GM10248 (cell line): ENCODE results near the gene ADSL.

Source experiments
- CTCF ChIA-PET: fragments of 300-600 bp; sonication (Branson Sonifier 250); formaldehyde crosslinking; extraction: SDS; loops from one replicate; lab custom pipeline; 2021; ENCODE audit warnings: antibody characterized with exemption; lab: Yijun Ruan, JAX
- POLR2A ChIA-PET: fragments of 350-650 bp; sonication (Branson Sonifier 250); formaldehyde crosslinking; extraction: SDS; loops from one replicate; lab custom pipeline; 2020; ENCODE audit warnings: antibody characterized with exemption; lab: Yijun Ruan, JAX
- DNase-seq: peaks from one replicate; pipeline ENCODE4 v3.0.0; 2012; ENCODE audit errors: extremely low spot score
- TF ChIP-seq, protein P1 (sequence below): IDR thresholded peaks from 2 replicates; pipeline ENCODE4 v1.5.1; 2012; ENCODE audit warnings: mild to moderate bottlenecking, low read depth; ENCODE audit errors: extremely low read depth, missing control alignments, control extremely low read depth

ADSL gene

DNA sequence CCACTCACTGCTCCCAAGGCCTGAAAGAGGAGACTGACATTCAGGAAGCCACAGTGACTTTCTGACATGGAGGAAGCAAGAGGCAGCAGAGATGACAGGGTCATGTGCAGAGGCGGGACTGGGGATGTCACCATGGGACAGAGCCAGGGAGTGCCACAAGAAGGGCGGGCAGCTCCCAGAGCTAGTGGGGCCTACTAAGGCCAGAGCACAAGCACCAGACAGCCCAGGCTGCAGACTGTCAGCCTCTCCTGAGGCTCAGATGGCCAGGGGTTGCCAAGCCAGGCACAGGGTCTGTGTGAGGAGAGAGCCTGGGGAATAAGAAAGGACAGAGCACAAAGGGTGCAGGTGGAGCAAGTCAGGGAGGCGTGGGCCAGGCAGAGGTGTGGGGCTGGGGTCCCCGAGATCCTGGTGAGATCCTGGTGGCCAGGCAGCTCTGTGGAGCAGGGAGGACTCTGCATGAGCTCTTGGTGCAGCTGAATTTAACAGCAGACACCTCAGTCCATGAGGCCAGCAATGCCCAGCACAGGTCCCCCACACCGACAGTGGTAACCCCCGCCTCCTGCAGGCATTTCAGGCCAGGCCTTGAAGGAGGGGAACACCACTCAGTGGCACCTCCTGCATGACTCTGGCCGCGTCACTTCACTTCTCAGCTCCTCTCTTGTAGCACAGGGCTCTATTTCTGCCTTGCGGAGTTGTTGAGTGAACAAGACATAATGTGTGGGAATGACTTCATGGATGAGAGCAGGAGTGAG, 76.4 kb downstream of the ADSL start:
- TF ChIP-seq, protein P1, sequence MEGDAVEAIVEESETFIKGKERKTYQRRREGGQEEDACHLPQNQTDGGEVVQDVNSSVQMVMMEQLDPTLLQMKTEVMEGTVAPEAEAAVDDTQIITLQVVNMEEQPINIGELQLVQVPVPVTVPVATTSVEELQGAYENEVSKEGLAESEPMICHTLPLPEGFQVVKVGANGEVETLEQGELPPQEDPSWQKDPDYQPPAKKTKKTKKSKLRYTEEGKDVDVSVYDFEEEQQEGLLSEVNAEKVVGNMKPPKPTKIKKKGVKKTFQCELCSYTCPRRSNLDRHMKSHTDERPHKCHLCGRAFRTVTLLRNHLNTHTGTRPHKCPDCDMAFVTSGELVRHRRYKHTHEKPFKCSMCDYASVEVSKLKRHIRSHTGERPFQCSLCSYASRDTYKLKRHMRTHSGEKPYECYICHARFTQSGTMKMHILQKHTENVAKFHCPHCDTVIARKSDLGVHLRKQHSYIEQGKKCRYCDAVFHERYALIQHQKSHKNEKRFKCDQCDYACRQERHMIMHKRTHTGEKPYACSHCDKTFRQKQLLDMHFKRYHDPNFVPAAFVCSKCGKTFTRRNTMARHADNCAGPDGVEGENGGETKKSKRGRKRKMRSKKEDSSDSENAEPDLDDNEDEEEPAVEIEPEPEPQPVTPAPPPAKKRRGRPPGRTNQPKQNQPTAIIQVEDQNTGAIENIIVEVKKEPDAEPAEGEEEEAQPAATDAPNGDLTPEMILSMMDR: no peak
- no peak for DNase-seq
- POLR2A ChIA-PET: no interaction called here
- CTCF ChIA-PET: interaction anchor here (1.2 kb wide), 1 partner anchor 14 kb away, joined by 5 read pairs; no protein-coding TSS in a partner anchor

DNA sequence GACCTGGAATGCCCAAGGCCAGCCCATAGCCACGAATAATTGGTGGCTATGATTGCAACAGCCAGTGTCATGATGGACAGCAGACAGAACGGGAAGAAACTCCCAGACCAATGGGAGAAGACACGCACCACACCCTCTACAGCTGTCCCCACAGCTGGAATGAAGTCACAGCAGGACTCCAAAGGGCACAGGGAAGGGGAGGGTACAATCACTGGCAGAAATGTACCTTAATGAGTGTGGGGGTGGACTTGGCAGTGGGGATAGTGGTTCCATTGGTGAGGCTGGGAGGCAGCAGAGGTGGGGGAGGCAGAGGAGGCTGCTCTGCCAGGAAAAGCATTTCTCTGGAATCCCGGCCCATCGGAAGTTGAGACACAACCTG, 77.0 kb downstream of the ADSL start:
- DNase-seq: no peak
- TF ChIP-seq, protein P1: no peak
- ChIA-PET CTCF (interaction anchor here (1.2 to 3.1 kb wide), 2 partner anchors 8 to 13 kb away, joined by 5 to 11 read pairs; no protein-coding TSS in a partner anchor), POLR2A (no interaction called here)

DNA sequence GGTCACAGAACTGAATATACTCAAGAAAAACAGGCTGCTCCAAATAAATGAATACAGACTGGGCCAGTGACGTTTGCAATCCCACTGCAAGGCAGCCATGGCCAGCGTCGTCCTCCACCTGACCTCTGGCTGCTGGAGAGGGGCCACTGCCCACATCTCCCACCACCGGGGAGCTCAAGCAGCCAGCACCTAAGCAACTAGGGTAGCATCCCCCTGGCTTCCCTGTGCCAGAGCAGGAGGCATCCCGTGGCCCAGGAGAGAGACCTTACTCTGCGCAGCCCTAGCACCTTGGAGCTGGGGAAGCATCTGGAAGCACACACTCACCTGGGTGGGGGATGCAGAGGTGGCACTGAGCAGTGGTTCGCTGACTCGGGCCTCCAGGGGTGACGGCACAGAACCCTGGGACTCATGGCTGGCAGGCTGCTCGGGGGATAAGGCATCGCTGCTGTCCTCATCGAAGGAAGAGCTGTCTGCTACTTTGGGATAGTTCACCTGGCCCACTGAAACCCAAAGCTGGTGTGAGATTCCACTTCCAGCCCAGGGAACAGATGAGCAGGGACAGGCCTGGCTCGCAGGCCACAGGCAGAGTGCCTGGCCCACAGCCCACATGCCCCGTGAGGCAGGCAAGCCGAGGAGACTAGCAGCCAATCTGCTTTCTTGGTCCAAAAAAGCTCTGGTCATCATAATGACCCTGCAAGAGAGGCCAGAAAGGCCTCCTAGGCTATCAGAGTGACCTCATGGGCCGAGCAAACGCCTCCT, 77.8 kb downstream of the ADSL start:
- POLR2A ChIA-PET: no interaction called here
- CTCF ChIA-PET: interaction anchor here (3.1 to 5.4 kb wide), 2 partner anchors 9 to 13 kb away, joined by 11 to 49 read pairs; no protein-coding TSS in a partner anchor
- TF ChIP-seq, protein P1: no peak
- no peak for DNase-seq

DNA sequence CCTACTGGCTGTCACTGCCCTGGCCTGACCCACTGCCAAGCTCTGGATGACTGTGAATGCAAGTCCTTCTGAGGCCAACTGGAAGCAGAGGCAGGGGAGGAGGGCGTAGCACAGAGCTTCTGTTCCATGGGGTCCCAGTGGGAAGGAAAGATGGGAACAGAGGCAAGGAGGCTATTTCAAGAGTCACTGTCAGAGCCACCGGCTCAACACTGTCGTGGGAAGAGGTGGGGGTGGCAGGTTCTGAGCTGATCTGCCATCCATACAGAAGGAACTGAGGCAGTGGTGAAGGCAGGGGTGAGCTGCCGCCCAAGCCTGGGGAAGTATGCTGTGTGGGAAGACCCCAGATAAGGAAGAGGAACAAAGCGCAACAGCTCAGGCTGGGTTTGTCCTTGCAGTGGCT, 78.8 kb downstream of the ADSL start:
- ChIA-PET POLR2A (no interaction called here), CTCF (interaction anchor here (1.3 to 5.4 kb wide), 4 partner anchors 10 to 32 kb away, joined by 3 to 49 read pairs (median 7); no protein-coding TSS in a partner anchor)
- TF ChIP-seq, protein P1: no peak
- no peak for DNase-seq

DNA sequence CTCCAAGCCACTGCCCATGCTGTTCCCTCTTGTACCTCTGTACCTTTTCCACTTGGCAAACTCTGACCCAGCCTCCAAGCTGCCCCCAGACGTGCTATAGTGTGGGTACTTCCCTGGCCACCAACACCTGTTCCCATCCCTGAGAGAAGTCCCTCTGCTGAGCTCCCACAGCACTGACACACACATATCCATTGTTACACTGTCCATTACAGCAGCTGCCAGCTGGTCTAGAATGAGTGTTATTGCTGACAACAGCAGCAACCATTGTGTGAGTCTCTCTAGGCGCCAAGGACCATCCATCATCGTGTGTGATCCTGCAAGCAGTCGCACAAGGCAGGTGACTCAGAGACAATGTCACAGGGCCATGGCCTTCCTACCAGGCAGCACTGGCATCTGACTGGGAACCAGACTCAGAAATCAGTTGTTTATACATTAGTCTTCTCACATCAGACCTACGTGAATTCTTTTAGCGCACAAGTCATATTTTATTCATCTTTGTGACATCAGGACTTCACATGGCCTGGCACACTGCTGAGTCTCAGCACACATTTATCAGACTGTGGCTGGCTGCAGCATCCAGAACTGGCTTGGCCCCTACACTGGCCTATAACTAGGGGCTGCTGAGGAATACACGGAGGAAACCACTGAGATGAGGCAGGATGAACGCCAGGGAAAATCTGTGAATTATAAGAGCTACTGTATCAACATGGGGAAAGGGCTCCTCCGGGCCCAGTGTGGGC, 80.5 kb downstream of the ADSL start:
- ChIA-PET POLR2A (interaction anchor here (0.6 kb wide), 1 partner anchor 1221 kb away, joined by 4 read pairs; no protein-coding TSS in a partner anchor), CTCF (interaction anchor here (1.3 to 5.4 kb wide), 5 partner anchors 10 to 62 kb away, joined by 3 to 49 read pairs (median 6); no protein-coding TSS in a partner anchor)
- TF ChIP-seq, protein P1: no peak
- no peak for DNase-seq

- DNase-seq: no peak
- ChIA-PET CTCF (interaction anchor here (2.0 to 5.4 kb wide), 2 partner anchors 8 to 57 kb away, joined by 6 to 49 read pairs; no protein-coding TSS in a partner anchor), POLR2A (no interaction called here)
- TF ChIP-seq, protein P1: no peak
Observed at GRCh38 chr22:40428796-40429195, 82.5 kb downstream of the ADSL start.
